K562 (cell line): ENCODE data around the gene UBE2O. TPM values are rescaled to one million over a fixed set of nuclear protein-coding genes. Genes with fewer than 3 reads are reported as not detected.

Experiments
- FIP1L1 ChIP-seq: fragments of 200-400 bp; formaldehyde crosslinking; IDR thresholded peaks from 2 replicates; pipeline ENCODE4 v1.6.1; 2018; ENCODE audit warnings: mild to moderate bottlenecking, low read depth, low read length; ENCODE audit not compliant: poor library complexity, severe bottlenecking
- MTA3 ChIP-seq: fragments of 450-650 bp; formaldehyde crosslinking; IDR thresholded peaks from 2 replicates; pipeline ENCODE4 v1.6.1; 2017; ENCODE audit warnings: mild to moderate bottlenecking, borderline replicate concordance
- SMAD4 ChIP-seq: fragments of 250-450 bp; sonication (Bioruptor Pico); conservative IDR thresholded peaks from 2 replicates; pipeline ENCODE4 v1.8.0; 2021; ENCODE audit warnings: inconsistent platforms, mild to moderate bottlenecking, moderate library complexity
- ZNF347 ChIP-seq: fragments of 450-650 bp; formaldehyde crosslinking; IDR thresholded peaks from 2 replicates; pipeline ENCODE4 v1.4.0; 2020; ENCODE audit warnings: low read depth, mild to moderate bottlenecking, moderate library complexity
- ZNF75A ChIP-seq: fragments of 450-650 bp; formaldehyde crosslinking; IDR thresholded peaks from 2 replicates; pipeline ENCODE4 v1.4.0; 2020; ENCODE audit warnings: mild to moderate bottlenecking
- polyA plus RNA-seq, 8 experiments: library from polyadenylated mRNA; depleted of rRNA in 4 of 8; stranded (reverse) in 5 of 8; unstranded in 3 of 8; fragments of >200 nt; fragmentation: Nextera tagmentation in 2 of 8; fragmentation: Illumina TruSeq in 1 of 8; extraction: Ambion mirVana in 2 of 8; extraction: Trizol in 1 of 8; gene quantifications; 2 replicates each; pipeline versions ENCODE4 v1.2.1 to v1.2.3, GENCODE V29; 2011 to 2014; ENCODE audit warnings: inconsistent platforms in 1 of 8, missing spikeins in 1 of 8
- total RNA-seq, 7 experiments: library from RNA; depleted of rRNA in 6 of 7; stranded (reverse); fragments of >200 nt in 6 of 7; fragmentation: Illumina TruSeq in 2 of 7; extraction: Trizol in 2 of 7; gene quantifications; 2 replicates each; pipeline versions ENCODE4 v1.2.1 to v1.2.3, GENCODE V29; 2011 to 2021; ENCODE audit warnings: low replicate concordance in 1 of 7
- TF ChIP-seq, protein P1 (sequence below), 2 experiments: fragments of 450-650 bp; formaldehyde crosslinking in 1 of 2; IDR thresholded peaks; 2 replicates each; pipeline versions ENCODE4 v1.4.0 to v1.6.1; 2014 to 2020; ENCODE audit warnings: mild to moderate bottlenecking in 2 of 2, borderline replicate concordance in 1 of 2, low read depth in 1 of 2
- TF ChIP-seq, protein P2 (sequence below): fragments of 250-450 bp; sonication (Bioruptor Pico); IDR thresholded peaks from 2 replicates; pipeline ENCODE4 v1.5.0; 2020; ENCODE audit warnings: mild to moderate bottlenecking, borderline replicate concordance
- TF ChIP-seq, protein P3 (sequence below): fragments of 450-650 bp; IDR thresholded peaks from 2 replicates; pipeline ENCODE4 v1.6.1; 2018; ENCODE audit not compliant: partially characterized antibody
- TF ChIP-seq, protein P4 (sequence below): IDR thresholded peaks from 2 replicates; pipeline ENCODE4 v1.6.1; 2012; ENCODE audit warnings: low read depth, low read length, improper control_type of control experiment, borderline replicate concordance

Gene UBE2O
- total and polyA plus RNA-seq, 9 of the 15 experiments (the other 6 are each of a cell fraction or from before 2014, with no cell fraction given), result 1.6 to 39.7 (median 13.3) TPM

DNA sequence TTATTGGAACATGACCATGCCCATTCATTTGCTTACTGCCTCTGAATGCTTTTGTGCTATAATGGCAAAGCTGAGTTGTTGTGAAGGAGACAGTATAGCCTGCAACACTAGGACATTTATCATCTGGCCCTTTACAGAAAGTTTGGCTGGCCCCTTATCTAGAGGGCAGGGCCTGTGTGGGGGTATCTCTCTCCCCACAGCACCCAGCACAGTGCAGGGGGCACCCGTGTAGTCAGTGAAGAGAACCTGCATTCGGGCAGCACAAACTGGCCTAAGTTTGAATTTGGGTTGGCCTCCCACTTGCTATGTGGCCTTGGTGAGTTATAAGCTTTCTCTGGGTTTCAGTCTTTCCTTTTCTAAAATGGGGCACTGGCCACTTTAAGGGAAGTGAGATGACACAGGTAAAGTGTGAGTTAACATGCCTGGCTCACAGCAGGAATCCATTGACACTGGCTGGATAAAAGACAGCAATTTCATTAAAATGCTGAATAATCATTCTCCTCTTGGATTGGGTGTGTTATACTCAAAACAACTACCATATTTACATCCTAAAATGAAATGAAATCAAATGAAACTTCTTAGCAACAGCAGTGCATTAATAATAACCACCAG is 12.1 kb downstream of the UBE2O start (continued):
- TF ChIP-seq, protein P1, sequence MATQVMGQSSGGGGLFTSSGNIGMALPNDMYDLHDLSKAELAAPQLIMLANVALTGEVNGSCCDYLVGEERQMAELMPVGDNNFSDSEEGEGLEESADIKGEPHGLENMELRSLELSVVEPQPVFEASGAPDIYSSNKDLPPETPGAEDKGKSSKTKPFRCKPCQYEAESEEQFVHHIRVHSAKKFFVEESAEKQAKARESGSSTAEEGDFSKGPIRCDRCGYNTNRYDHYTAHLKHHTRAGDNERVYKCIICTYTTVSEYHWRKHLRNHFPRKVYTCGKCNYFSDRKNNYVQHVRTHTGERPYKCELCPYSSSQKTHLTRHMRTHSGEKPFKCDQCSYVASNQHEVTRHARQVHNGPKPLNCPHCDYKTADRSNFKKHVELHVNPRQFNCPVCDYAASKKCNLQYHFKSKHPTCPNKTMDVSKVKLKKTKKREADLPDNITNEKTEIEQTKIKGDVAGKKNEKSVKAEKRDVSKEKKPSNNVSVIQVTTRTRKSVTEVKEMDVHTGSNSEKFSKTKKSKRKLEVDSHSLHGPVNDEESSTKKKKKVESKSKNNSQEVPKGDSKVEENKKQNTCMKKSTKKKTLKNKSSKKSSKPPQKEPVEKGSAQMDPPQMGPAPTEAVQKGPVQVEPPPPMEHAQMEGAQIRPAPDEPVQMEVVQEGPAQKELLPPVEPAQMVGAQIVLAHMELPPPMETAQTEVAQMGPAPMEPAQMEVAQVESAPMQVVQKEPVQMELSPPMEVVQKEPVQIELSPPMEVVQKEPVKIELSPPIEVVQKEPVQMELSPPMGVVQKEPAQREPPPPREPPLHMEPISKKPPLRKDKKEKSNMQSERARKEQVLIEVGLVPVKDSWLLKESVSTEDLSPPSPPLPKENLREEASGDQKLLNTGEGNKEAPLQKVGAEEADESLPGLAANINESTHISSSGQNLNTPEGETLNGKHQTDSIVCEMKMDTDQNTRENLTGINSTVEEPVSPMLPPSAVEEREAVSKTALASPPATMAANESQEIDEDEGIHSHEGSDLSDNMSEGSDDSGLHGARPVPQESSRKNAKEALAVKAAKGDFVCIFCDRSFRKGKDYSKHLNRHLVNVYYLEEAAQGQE (IDR thresholded peaks at IDR 0.05; ENCODE audit: borderline replicate concordance), result no peak; the same call in 1 of the 2 replicates
- TF ChIP-seq, protein P1 (CRISPR knock-in tag; IDR thresholded peaks at IDR 0.05; ENCODE audit: low read depth), result no peak
- TF ChIP-seq, protein P2, sequence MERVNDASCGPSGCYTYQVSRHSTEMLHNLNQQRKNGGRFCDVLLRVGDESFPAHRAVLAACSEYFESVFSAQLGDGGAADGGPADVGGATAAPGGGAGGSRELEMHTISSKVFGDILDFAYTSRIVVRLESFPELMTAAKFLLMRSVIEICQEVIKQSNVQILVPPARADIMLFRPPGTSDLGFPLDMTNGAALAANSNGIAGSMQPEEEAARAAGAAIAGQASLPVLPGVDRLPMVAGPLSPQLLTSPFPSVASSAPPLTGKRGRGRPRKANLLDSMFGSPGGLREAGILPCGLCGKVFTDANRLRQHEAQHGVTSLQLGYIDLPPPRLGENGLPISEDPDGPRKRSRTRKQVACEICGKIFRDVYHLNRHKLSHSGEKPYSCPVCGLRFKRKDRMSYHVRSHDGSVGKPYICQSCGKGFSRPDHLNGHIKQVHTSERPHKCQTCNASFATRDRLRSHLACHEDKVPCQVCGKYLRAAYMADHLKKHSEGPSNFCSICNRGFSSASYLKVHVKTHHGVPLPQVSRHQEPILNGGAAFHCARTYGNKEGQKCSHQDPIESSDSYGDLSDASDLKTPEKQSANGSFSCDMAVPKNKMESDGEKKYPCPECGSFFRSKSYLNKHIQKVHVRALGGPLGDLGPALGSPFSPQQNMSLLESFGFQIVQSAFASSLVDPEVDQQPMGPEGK (CRISPR knock-in tag), result no peak
- TF ChIP-seq MTA3 (peak; percentile 15; the same call in 1 of the 2 replicates), SMAD4 (no peak), FIP1L1 (no peak), ZNF75A (CRISPR knock-in tag) (no peak), ZNF347 (CRISPR knock-in tag) (no peak)
- TF ChIP-seq, protein P3, sequence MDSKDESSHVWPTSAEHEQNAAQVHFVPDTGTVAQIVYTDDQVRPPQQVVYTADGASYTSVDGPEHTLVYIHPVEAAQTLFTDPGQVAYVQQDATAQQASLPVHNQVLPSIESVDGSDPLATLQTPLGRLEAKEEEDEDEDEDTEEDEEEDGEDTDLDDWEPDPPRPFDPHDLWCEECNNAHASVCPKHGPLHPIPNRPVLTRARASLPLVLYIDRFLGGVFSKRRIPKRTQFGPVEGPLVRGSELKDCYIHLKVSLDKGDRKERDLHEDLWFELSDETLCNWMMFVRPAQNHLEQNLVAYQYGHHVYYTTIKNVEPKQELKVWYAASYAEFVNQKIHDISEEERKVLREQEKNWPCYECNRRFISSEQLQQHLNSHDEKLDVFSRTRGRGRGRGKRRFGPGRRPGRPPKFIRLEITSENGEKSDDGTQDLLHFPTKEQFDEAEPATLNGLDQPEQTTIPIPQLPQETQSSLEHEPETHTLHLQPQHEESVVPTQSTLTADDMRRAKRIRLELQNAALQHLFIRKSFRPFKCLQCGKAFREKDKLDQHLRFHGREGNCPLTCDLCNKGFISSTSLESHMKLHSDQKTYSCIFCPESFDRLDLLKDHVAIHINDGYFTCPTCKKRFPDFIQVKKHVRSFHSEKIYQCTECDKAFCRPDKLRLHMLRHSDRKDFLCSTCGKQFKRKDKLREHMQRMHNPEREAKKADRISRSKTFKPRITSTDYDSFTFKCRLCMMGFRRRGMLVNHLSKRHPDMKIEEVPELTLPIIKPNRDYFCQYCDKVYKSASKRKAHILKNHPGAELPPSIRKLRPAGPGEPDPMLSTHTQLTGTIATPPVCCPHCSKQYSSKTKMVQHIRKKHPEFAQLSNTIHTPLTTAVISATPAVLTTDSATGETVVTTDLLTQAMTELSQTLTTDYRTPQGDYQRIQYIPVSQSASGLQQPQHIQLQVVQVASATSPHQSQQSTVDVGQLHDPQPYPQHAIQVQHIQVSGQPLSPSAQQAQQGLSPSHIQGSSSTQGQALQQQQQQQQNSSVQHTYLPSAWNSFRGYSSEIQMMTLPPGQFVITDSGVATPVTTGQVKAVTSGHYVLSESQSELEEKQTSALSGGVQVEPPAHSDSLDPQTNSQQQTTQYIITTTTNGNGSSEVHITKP, result no peak
- TF ChIP-seq, protein P4, sequence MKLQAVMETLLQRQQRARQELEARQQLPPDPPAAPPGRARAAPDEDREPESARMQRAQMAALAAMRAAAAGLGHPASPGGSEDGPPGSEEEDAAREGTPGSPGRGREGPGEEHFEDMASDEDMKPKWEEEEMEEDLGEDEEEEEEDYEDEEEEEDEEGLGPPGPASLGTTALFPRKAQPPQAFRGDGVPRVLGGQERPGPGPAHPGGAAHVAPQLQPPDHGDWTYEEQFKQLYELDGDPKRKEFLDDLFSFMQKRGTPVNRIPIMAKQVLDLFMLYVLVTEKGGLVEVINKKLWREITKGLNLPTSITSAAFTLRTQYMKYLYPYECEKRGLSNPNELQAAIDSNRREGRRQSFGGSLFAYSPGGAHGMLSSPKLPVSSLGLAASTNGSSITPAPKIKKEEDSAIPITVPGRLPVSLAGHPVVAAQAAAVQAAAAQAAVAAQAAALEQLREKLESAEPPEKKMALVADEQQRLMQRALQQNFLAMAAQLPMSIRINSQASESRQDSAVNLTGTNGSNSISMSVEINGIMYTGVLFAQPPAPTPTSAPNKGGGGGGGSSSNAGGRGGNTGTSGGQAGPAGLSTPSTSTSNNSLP, result no peak
